Fibroblast of peridontal ligament (primary cell): ENCODE data around the gene LTBP3.

Experiments
- DNase-seq: peaks from one replicate; pipeline ENCODE4 v3.0.0-alpha.2; 2010; ENCODE audit errors: extremely low read depth

LTBP3 gene

GRCh38 chr11:65506772-65507505, 51.2 kb downstream of the LTBP3 start:
- DNase-seq: no peak

GRCh38 chr11:65506290-65506771, 51.8 kb downstream of the LTBP3 start:
- peak; percentile 61 for DNase-seq

- peak; percentile 67 for DNase-seq
These were observed 52.5 kb downstream of the LTBP3 start for GRCh38 chr11:65505466-65506289.

GRCh38 chr11:65504674-65505465, 53.3 kb downstream of the LTBP3 start:
- peak; percentile 69 for DNase-seq

- DNase-seq: peak; percentile 77
These were observed 54.0 kb downstream of the LTBP3 start for GRCh38 chr11:65503949-65504673.

GRCh38 chr11:65503368-65503948, 54.7 kb downstream of the LTBP3 start:
- DNase-seq: no peak

- peak; percentile 80 for DNase-seq
These were observed 55.4 kb downstream of the LTBP3 start for GRCh38 chr11:65502555-65503367.

GRCh38 chr11:65502274-65502554, 55.9 kb downstream of the LTBP3 start:
- DNase-seq: no peak

- DNase-seq: peak; percentile 74
These were observed 56.5 kb downstream of the LTBP3 start for GRCh38 chr11:65501472-65502273.

- DNase-seq: peak; percentile 69
These were observed 57.0 kb downstream of the LTBP3 start for GRCh38 chr11:65501186-65501471.

- DNase-seq: peak; percentile 75
These were observed 57.6 kb downstream of the LTBP3 start for GRCh38 chr11:65500387-65501185.

- DNase-seq: no peak
These were observed 58.3 kb downstream of the LTBP3 start for GRCh38 chr11:65499713-65500386.

GRCh38 chr11:65498977-65499712, 59.0 kb downstream of the LTBP3 start, which contains the start of gene MALAT1:
TSS of gene MALAT1 (plus strand) at chr11:65499045.
- peak; percentile 98 for DNase-seq

GRCh38 chr11:65498727-65498976, 59.5 kb downstream of the LTBP3 start:
- DNase-seq: no peak

GRCh38 chr11:65498042-65498726, 60.0 kb downstream of the LTBP3 start:
- DNase-seq: peak; percentile 76

- peak; percentile 97 for DNase-seq
These were observed 60.8 kb downstream of the LTBP3 start for GRCh38 chr11:65497141-65498041.
